PFSK-1 (cell line): ENCODE measurements around the gene CLBA1.

ENCODE experiments used
- POLR2AphosphoS5 ChIP-seq: IDR thresholded peaks from 2 replicates; pipeline ENCODE4 v1.6.1; 2012; ENCODE audit warnings: low read depth, mild to moderate bottlenecking, control low read depth, low read length, moderate library complexity
- REST ChIP-seq, 2 experiments: IDR thresholded peaks; 2 replicates each; pipeline versions ENCODE4 v1.6.1 to v1.8.0; 2011 to 2012; ENCODE audit warnings: low read depth in 2 of 2, low read length in 2 of 2, control low read depth in 1 of 2, inconsistent platforms in 1 of 2, mild to moderate bottlenecking in 1 of 2, moderate library complexity in 1 of 2; ENCODE audit not compliant: insufficient read depth in 1 of 2
- SIN3A ChIP-seq: IDR thresholded peaks from 2 replicates; pipeline ENCODE4 v1.6.1; 2012; ENCODE audit warnings: mild to moderate bottlenecking, low read length, moderate library complexity, borderline replicate concordance; ENCODE audit not compliant: insufficient read depth
- TAF1 ChIP-seq: IDR thresholded peaks from 2 replicates; pipeline ENCODE4 v1.6.1; 2012; ENCODE audit warnings: low read length, control low read depth, borderline replicate concordance; ENCODE audit not compliant: insufficient read depth

DNA sequence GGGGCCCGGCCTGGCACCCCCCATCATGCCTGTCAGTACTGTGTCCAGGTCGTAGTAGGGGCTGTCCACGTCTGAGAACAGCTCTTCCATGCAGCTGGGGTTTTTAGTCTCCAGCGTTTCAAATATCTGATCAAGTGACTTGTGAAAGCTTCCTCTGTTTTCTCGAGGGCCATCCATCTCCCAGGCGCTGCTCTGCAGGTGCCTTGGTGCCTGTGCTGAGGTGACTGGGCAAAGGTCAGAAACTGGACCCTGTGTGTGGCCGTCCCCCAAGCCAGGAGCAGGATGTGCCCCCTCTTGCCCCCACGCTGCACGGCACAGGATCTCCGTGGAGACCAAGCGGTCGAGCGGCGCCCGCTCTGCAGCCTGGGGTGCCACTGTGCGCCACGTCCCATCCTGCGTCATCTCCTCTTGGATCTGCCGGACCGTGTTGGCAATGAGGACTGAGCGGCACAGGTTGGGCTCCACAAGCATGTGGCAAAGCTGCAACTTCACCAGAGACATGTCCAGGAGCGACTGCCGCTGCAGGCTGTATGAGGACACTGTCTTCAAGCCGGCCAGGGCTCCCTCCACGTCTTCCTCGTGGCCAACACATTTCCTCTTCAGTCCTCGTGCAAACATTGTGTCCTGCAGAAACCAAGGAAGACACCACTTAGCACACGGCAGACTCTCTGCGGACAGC is 25.9 kb downstream of the CLBA1 start:
- TF ChIP-seq POLR2AphosphoS5: no peak
- no peak for TF ChIP-seq SIN3A
- no peak for TF ChIP-seq TAF1
- TF ChIP-seq REST (IDR thresholded peaks at IDR 0.05; ENCODE audit: insufficient read depth in 1 of 2, low read depth in 2 of 2, low read length in 2 of 2): no peak
